ENCODE data around the gene SSRP1.

- no peak for TF ChIP-seq EZH2 (IDR thresholded peaks at IDR 0.05; ENCODE audit: insufficient read depth, low read length)
- TF ChIP-seq, protein P1, sequence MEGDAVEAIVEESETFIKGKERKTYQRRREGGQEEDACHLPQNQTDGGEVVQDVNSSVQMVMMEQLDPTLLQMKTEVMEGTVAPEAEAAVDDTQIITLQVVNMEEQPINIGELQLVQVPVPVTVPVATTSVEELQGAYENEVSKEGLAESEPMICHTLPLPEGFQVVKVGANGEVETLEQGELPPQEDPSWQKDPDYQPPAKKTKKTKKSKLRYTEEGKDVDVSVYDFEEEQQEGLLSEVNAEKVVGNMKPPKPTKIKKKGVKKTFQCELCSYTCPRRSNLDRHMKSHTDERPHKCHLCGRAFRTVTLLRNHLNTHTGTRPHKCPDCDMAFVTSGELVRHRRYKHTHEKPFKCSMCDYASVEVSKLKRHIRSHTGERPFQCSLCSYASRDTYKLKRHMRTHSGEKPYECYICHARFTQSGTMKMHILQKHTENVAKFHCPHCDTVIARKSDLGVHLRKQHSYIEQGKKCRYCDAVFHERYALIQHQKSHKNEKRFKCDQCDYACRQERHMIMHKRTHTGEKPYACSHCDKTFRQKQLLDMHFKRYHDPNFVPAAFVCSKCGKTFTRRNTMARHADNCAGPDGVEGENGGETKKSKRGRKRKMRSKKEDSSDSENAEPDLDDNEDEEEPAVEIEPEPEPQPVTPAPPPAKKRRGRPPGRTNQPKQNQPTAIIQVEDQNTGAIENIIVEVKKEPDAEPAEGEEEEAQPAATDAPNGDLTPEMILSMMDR (IDR thresholded peaks at IDR 0.05; ENCODE audit: insufficient read depth, low read depth, low read length) = no peak
Observed at GRCh38 chr11:57348052-57348451, 12.4 kb upstream of the SSRP1 start.
